ENCODE data around the gene TBL3.
A peak's percentile ranks its signal among the peaks of the same experiment; 100 is the strongest.

The TBL3 gene

DNA sequence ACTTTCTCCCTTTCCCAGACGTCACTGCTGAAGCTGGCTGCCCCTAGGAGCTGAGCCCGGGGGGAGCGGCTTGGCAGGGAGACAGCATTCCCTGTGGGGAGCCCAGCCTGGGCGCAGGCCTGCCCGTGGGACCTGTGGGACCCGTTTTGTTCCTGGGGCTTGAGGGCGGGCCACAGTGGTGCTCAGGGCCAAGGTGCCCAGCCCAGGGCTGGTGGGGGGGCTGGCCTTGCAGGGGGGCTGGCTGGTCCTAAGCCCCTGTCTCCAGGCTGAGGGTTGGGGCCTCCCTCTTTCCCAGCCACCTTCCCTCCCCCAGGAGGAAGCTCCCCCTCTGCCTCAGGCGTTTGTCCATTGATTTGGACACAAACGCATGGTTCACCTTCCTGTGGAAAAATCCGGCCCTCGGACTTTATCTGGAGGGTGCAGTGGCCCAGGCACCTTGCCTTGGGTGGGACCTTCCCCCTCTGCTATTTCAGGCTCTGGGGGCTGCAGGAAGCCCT is 59.3 kb downstream of the TBL3 start (continued):
- TF ChIP-seq ZNF747 (tag by site-specific recombination; IDR thresholded peaks at IDR 0.05) (no peak), KLF10 (tag by site-specific recombination; IDR thresholded peaks at IDR 0.05) (no peak), ZNF670 (tag by site-specific recombination; IDR thresholded peaks at IDR 0.05; ENCODE audit: low read depth) (no peak), ZNF776 (tag by site-specific recombination; IDR thresholded peaks at IDR 0.05; ENCODE audit: borderline replicate concordance) (no peak), ZBTB21 (tag by site-specific recombination; IDR thresholded peaks at IDR 0.05) (no peak), ZNF416 (tag by site-specific recombination; IDR thresholded peaks at IDR 0.05) (no peak), ZNF510 (tag by site-specific recombination; IDR thresholded peaks at IDR 0.05; ENCODE audit: insufficient replicate concordance) (no peak), GLIS1 (tag by site-specific recombination; IDR thresholded peaks at IDR 0.05) (peak; percentile 34), GLIS2 (tag by site-specific recombination; IDR thresholded peaks at IDR 0.05) (peak; percentile 56), GLI2 (tag by site-specific recombination; IDR thresholded peaks at IDR 0.05; ENCODE audit: borderline replicate concordance, low read depth) (no peak), ZNF140 (tag by site-specific recombination; IDR thresholded peaks at IDR 0.05) (no peak), IKZF3 (tag by site-specific recombination; IDR thresholded peaks at IDR 0.05) (0 out of 2 replicates have a peak, but pooled peaks have one; percentile 11), ZNF341 (tag by site-specific recombination; IDR thresholded peaks at IDR 0.05; ENCODE audit: low read depth) (peak; percentile 63)
- TF ChIP-seq, protein P1, sequence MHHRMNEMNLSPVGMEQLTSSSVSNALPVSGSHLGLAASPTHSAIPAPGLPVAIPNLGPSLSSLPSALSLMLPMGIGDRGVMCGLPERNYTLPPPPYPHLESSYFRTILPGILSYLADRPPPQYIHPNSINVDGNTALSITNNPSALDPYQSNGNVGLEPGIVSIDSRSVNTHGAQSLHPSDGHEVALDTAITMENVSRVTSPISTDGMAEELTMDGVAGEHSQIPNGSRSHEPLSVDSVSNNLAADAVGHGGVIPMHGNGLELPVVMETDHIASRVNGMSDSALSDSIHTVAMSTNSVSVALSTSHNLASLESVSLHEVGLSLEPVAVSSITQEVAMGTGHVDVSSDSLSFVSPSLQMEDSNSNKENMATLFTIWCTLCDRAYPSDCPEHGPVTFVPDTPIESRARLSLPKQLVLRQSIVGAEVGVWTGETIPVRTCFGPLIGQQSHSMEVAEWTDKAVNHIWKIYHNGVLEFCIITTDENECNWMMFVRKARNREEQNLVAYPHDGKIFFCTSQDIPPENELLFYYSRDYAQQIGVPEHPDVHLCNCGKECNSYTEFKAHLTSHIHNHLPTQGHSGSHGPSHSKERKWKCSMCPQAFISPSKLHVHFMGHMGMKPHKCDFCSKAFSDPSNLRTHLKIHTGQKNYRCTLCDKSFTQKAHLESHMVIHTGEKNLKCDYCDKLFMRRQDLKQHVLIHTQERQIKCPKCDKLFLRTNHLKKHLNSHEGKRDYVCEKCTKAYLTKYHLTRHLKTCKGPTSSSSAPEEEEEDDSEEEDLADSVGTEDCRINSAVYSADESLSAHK (tag by site-specific recombination; IDR thresholded peaks at IDR 0.05): no peak
- TF ChIP-seq, protein P2, sequence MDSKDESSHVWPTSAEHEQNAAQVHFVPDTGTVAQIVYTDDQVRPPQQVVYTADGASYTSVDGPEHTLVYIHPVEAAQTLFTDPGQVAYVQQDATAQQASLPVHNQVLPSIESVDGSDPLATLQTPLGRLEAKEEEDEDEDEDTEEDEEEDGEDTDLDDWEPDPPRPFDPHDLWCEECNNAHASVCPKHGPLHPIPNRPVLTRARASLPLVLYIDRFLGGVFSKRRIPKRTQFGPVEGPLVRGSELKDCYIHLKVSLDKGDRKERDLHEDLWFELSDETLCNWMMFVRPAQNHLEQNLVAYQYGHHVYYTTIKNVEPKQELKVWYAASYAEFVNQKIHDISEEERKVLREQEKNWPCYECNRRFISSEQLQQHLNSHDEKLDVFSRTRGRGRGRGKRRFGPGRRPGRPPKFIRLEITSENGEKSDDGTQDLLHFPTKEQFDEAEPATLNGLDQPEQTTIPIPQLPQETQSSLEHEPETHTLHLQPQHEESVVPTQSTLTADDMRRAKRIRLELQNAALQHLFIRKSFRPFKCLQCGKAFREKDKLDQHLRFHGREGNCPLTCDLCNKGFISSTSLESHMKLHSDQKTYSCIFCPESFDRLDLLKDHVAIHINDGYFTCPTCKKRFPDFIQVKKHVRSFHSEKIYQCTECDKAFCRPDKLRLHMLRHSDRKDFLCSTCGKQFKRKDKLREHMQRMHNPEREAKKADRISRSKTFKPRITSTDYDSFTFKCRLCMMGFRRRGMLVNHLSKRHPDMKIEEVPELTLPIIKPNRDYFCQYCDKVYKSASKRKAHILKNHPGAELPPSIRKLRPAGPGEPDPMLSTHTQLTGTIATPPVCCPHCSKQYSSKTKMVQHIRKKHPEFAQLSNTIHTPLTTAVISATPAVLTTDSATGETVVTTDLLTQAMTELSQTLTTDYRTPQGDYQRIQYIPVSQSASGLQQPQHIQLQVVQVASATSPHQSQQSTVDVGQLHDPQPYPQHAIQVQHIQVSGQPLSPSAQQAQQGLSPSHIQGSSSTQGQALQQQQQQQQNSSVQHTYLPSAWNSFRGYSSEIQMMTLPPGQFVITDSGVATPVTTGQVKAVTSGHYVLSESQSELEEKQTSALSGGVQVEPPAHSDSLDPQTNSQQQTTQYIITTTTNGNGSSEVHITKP (tag by site-specific recombination; IDR thresholded peaks at IDR 0.05): no peak
- TF ChIP-seq, protein P3, sequence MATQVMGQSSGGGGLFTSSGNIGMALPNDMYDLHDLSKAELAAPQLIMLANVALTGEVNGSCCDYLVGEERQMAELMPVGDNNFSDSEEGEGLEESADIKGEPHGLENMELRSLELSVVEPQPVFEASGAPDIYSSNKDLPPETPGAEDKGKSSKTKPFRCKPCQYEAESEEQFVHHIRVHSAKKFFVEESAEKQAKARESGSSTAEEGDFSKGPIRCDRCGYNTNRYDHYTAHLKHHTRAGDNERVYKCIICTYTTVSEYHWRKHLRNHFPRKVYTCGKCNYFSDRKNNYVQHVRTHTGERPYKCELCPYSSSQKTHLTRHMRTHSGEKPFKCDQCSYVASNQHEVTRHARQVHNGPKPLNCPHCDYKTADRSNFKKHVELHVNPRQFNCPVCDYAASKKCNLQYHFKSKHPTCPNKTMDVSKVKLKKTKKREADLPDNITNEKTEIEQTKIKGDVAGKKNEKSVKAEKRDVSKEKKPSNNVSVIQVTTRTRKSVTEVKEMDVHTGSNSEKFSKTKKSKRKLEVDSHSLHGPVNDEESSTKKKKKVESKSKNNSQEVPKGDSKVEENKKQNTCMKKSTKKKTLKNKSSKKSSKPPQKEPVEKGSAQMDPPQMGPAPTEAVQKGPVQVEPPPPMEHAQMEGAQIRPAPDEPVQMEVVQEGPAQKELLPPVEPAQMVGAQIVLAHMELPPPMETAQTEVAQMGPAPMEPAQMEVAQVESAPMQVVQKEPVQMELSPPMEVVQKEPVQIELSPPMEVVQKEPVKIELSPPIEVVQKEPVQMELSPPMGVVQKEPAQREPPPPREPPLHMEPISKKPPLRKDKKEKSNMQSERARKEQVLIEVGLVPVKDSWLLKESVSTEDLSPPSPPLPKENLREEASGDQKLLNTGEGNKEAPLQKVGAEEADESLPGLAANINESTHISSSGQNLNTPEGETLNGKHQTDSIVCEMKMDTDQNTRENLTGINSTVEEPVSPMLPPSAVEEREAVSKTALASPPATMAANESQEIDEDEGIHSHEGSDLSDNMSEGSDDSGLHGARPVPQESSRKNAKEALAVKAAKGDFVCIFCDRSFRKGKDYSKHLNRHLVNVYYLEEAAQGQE (tag by site-specific recombination; IDR thresholded peaks at IDR 0.05): no peak
- TF ChIP-seq, protein P4, sequence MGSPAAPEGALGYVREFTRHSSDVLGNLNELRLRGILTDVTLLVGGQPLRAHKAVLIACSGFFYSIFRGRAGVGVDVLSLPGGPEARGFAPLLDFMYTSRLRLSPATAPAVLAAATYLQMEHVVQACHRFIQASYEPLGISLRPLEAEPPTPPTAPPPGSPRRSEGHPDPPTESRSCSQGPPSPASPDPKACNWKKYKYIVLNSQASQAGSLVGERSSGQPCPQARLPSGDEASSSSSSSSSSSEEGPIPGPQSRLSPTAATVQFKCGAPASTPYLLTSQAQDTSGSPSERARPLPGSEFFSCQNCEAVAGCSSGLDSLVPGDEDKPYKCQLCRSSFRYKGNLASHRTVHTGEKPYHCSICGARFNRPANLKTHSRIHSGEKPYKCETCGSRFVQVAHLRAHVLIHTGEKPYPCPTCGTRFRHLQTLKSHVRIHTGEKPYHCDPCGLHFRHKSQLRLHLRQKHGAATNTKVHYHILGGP (tag by site-specific recombination; IDR thresholded peaks at IDR 0.05): no peak
- TF ChIP-seq, protein P5, sequence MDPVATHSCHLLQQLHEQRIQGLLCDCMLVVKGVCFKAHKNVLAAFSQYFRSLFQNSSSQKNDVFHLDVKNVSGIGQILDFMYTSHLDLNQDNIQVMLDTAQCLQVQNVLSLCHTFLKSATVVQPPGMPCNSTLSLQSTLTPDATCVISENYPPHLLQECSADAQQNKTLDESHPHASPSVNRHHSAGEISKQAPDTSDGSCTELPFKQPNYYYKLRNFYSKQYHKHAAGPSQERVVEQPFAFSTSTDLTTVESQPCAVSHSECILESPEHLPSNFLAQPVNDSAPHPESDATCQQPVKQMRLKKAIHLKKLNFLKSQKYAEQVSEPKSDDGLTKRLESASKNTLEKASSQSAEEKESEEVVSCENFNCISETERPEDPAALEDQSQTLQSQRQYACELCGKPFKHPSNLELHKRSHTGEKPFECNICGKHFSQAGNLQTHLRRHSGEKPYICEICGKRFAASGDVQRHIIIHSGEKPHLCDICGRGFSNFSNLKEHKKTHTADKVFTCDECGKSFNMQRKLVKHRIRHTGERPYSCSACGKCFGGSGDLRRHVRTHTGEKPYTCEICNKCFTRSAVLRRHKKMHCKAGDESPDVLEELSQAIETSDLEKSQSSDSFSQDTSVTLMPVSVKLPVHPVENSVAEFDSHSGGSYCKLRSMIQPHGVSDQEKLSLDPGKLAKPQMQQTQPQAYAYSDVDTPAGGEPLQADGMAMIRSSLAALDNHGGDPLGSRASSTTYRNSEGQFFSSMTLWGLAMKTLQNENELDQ (tag by site-specific recombination; IDR thresholded peaks at IDR 0.05; ENCODE audit: low read depth): no peak
- TF ChIP-seq, protein P6, sequence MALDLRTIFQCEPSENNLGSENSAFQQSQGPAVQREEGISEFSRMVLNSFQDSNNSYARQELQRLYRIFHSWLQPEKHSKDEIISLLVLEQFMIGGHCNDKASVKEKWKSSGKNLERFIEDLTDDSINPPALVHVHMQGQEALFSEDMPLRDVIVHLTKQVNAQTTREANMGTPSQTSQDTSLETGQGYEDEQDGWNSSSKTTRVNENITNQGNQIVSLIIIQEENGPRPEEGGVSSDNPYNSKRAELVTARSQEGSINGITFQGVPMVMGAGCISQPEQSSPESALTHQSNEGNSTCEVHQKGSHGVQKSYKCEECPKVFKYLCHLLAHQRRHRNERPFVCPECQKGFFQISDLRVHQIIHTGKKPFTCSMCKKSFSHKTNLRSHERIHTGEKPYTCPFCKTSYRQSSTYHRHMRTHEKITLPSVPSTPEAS (tag by site-specific recombination; IDR thresholded peaks at IDR 0.05): no peak
- TF ChIP-seq, protein P7, sequence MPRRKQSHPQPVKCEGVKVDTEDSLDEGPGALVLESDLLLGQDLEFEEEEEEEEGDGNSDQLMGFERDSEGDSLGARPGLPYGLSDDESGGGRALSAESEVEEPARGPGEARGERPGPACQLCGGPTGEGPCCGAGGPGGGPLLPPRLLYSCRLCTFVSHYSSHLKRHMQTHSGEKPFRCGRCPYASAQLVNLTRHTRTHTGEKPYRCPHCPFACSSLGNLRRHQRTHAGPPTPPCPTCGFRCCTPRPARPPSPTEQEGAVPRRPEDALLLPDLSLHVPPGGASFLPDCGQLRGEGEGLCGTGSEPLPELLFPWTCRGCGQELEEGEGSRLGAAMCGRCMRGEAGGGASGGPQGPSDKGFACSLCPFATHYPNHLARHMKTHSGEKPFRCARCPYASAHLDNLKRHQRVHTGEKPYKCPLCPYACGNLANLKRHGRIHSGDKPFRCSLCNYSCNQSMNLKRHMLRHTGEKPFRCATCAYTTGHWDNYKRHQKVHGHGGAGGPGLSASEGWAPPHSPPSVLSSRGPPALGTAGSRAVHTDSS (tag by site-specific recombination; IDR thresholded peaks at IDR 0.05): no peak
- TF ChIP-seq, protein P8, sequence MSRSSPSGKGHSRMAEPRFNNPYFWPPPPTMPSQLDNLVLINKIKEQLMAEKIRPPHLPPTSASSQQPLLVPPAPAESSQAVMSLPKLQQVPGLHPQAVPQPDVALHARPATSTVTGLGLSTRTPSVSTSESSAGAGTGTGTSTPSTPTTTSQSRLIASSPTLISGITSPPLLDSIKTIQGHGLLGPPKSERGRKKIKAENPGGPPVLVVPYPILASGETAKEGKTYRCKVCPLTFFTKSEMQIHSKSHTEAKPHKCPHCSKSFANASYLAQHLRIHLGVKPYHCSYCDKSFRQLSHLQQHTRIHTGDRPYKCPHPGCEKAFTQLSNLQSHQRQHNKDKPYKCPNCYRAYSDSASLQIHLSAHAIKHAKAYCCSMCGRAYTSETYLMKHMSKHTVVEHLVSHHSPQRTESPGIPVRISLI (tag by site-specific recombination; IDR thresholded peaks at IDR 0.05): no peak

Measured in HEK293 (cell line).